Right renal cortex interstitium (tissue), 3 donors: ENCODE data around the gene GRIN2A. TPM values are rescaled to one million over a fixed set of nuclear protein-coding genes. Genes with fewer than 3 reads are reported as not detected.

Experiments
- DNase-seq, 3 donors: peaks; one replicate each; pipeline ENCODE4 v3.0.0-alpha.2; 2013; ENCODE audit warnings: low read depth in 3 of 3, low spot score in 2 of 3
- polyA plus RNA-seq, 3 donors: library from polyadenylated mRNA; unstranded; fragments of 120-200 nt; gene quantifications; one replicate each; pipeline ENCODE4 v1.2.1, GENCODE V29; 2013; ENCODE audit not compliant: insufficient read length in 3 of 3

The GRIN2A gene
- 1 to 10 TPM; 5.1 to 6.7 (median 6.4) TPM for polyA plus RNA-seq

- peak in 1 of 3 donors; percentile 23 for DNase-seq
Observed at GRCh38 chr16:10182222-10183053, at the start of gene GRIN2A. Gene GRIN2A (minus strand): TSS chr16:10182428. CDS start chr16:10180411, 2,017 bp downstream.

- no peak for DNase-seq
Observed at GRCh38 chr16:10231563-10231962, 49.3 kb upstream of the GRIN2A start.

GRCh38 chr16:10228779-10229178, 46.6 kb upstream of the GRIN2A start:
- DNase-seq, result no peak

- DNase-seq, result no peak
Observed at GRCh38 chr16:10226987-10227306, 44.7 kb upstream of the GRIN2A start.

- DNase-seq, result no peak
Observed at GRCh38 chr16:10226141-10226986, 44.1 kb upstream of the GRIN2A start.

GRCh38 chr16:10225653-10226052, 43.4 kb upstream of the GRIN2A start:
- DNase-seq, result no peak

GRCh38 chr16:10224850-10225249, 42.6 kb upstream of the GRIN2A start:
- DNase-seq, result no peak

GRCh38 chr16:10220942-10221341, 38.7 kb upstream of the GRIN2A start:
- no peak for DNase-seq

GRCh38 chr16:10219742-10220141, 37.5 kb upstream of the GRIN2A start:
- DNase-seq, result no peak

- no peak for DNase-seq
Observed at GRCh38 chr16:10218490-10219206, 36.4 kb upstream of the GRIN2A start.

GRCh38 chr16:10213748-10214147, 31.5 kb upstream of the GRIN2A start:
- no peak for DNase-seq

- no peak for DNase-seq
Observed at GRCh38 chr16:10210944-10211343, 28.7 kb upstream of the GRIN2A start.

- no peak for DNase-seq
Observed at GRCh38 chr16:10206865-10207264, 24.6 kb upstream of the GRIN2A start.

GRCh38 chr16:10206215-10206614, 24.0 kb upstream of the GRIN2A start:
- DNase-seq, result no peak

- DNase-seq, result no peak
Observed at GRCh38 chr16:10205688-10206087, 23.5 kb upstream of the GRIN2A start.

- DNase-seq, result no peak
Observed at GRCh38 chr16:10202649-10203048, 20.4 kb upstream of the GRIN2A start.

- no peak for DNase-seq
Observed at GRCh38 chr16:10200637-10201586, 18.7 kb upstream of the GRIN2A start.

- no peak for DNase-seq
Observed at GRCh38 chr16:10196999-10197398, 14.8 kb upstream of the GRIN2A start.

- no peak for DNase-seq
Observed at GRCh38 chr16:10191096-10191495, 8.9 kb upstream of the GRIN2A start.

GRCh38 chr16:10189861-10190390, 7.7 kb upstream of the GRIN2A start:
- no peak for DNase-seq
